GM23338 (cell line): ENCODE data around the gene MGLL. TPM values are rescaled to one million over a fixed set of nuclear protein-coding genes. Genes with fewer than 3 reads are reported as not detected.

Experiments
- ATAC-seq: fragments of 200-7000 bp; cut with Tn5 transposase; 3 replicates; pipeline ENCODE4 v1.9.1; 2020
- DNase-seq: peaks from one replicate; pipeline ENCODE4 v3.0.0-alpha.2; 2015; ENCODE audit warnings: low spot score
- H2AFZ ChIP-seq: fragments of 200-600 bp; sonication (generic); 2 replicates; pipeline ENCODE4 v1.8.0; 2016; ENCODE audit warnings: antibody characterized with exemption, mild to moderate bottlenecking, moderate library complexity
- H3F3A ChIP-seq: fragments of 200-600 bp; sonication (generic); replicated peaks from 2 replicates; pipeline ENCODE4 v1.8.0; 2017; ENCODE audit warnings: antibody characterized with exemption, mixed run types, low read depth
- H3K27ac ChIP-seq: fragments of 200-600 bp; sonication (generic); 2 replicates; pipeline ENCODE4 v1.6.1; 2016; ENCODE audit warnings: low read depth
- H3K27me3 ChIP-seq: fragments of 200-600 bp; sonication (generic); 2 replicates; pipeline ENCODE4 v1.8.0; 2016; ENCODE audit warnings: mild to moderate bottlenecking, mixed run types, moderate library complexity; ENCODE audit not compliant: insufficient read depth
- H3K36me3 ChIP-seq: fragments of 200-600 bp; sonication (generic); 2 replicates; pipeline ENCODE4 v1.8.0; 2016; ENCODE audit warnings: mild to moderate bottlenecking; ENCODE audit not compliant: insufficient read depth
- H3K4me1 ChIP-seq: fragments of 200-600 bp; sonication (generic); 2 replicates; pipeline ENCODE4 v1.8.0; 2016; ENCODE audit warnings: mild to moderate bottlenecking, moderate library complexity; ENCODE audit not compliant: insufficient read depth
- H3K4me2 ChIP-seq: fragments of 200-600 bp; sonication (generic); 2 replicates; pipeline ENCODE4 v1.7.1; 2017; ENCODE audit warnings: mixed run types
- H3K4me3 ChIP-seq: fragments of 200-600 bp; sonication (generic); 2 replicates; pipeline ENCODE4 v1.6.1; 2016; ENCODE audit warnings: mixed run types
- H3K79me2 ChIP-seq: fragments of 200-600 bp; sonication (generic); replicated peaks from 2 replicates; pipeline ENCODE4 v1.8.0; 2017; ENCODE audit warnings: mild to moderate bottlenecking; ENCODE audit not compliant: insufficient read depth
- H3K9me2 ChIP-seq: fragments of 200-600 bp; sonication (generic); 2 replicates; pipeline ENCODE4 v1.8.0; 2017; ENCODE audit not compliant: insufficient read depth
- H4K20me1 ChIP-seq: fragments of 200-600 bp; sonication (generic); replicated peaks from 2 replicates; pipeline ENCODE4 v1.8.0; 2017; ENCODE audit warnings: mild to moderate bottlenecking; ENCODE audit not compliant: insufficient read depth
- H3K27ac Mint-ChIP-seq: 2 replicates; pipeline ENCODE4 v1.8.0; 2020; ENCODE audit warnings: inconsistent platforms, mild to moderate bottlenecking, moderate library complexity, mixed read lengths
- H3K27me3 Mint-ChIP-seq: 3 replicates; pipeline ENCODE4 v1.8.0; 2022; ENCODE audit warnings: low read depth, mild to moderate bottlenecking, moderate library complexity, mixed read lengths, inconsistent platforms; ENCODE audit not compliant: insufficient read depth, poor library complexity
- H3K36me3 Mint-ChIP-seq: 3 replicates; pipeline ENCODE4 v1.8.0; 2021; ENCODE audit warnings: low read depth, mild to moderate bottlenecking, inconsistent platforms, moderate library complexity, mixed read lengths
- H3K4me1 Mint-ChIP-seq: 3 replicates; pipeline ENCODE4 v1.8.0; 2020; ENCODE audit warnings: mild to moderate bottlenecking, inconsistent platforms, mixed read lengths
- H3K4me3 Mint-ChIP-seq: 3 replicates; pipeline ENCODE4 v1.8.0; 2021; ENCODE audit warnings: moderate library complexity, mild to moderate bottlenecking, inconsistent platforms, mixed read lengths
- H3K9me3 Mint-ChIP-seq: 3 replicates; pipeline ENCODE4 v1.8.0; 2020; ENCODE audit warnings: moderate library complexity, mild to moderate bottlenecking, inconsistent platforms, mixed read lengths
- CREB1 ChIP-seq: fragments of 250-450 bp; sonication (Bioruptor Pico); IDR thresholded peaks from 2 replicates; pipeline ENCODE4 v1.5.0; 2020; ENCODE audit warnings: low read depth, mild to moderate bottlenecking, moderate library complexity
- CTCF ChIP-seq, 2 experiments: fragments of 200-600 bp in 1 of 2; sonication (generic) in 1 of 2; conservative IDR thresholded peaks; 2 replicates each; pipeline versions ENCODE4 v1.5.1 to v1.6.1; 2016 to 2017; ENCODE audit warnings: antibody characterized with exemption in 2 of 2, low read depth in 2 of 2, mild to moderate bottlenecking in 2 of 2, moderate library complexity in 1 of 2
- ETS1 ChIP-seq: IDR thresholded peaks from 2 replicates; pipeline ENCODE4 v1.6.1; 2016; ENCODE audit warnings: antibody characterized with exemption
- EZH2 ChIP-seq: fragments of 200-600 bp; sonication (generic); IDR thresholded peaks from one replicate; pipeline ENCODE4 v1.8.0; 2017; ENCODE audit warnings: antibody characterized with exemption, mild to moderate bottlenecking, low read depth; ENCODE audit not compliant: unreplicated experiment
- EZH2phosphoT487 ChIP-seq: fragments of 200-600 bp; sonication (generic); IDR thresholded peaks from one replicate; pipeline ENCODE4 v1.8.1; 2018; ENCODE audit warnings: antibody characterized with exemption; ENCODE audit not compliant: unreplicated experiment
- JUNB ChIP-seq: IDR thresholded peaks from one replicate; pipeline ENCODE4 v1.6.1; 2016; ENCODE audit warnings: antibody characterized with exemption; ENCODE audit not compliant: unreplicated experiment
- NANOG ChIP-seq: IDR thresholded peaks from 2 replicates; pipeline ENCODE4 v1.6.1; 2016; ENCODE audit warnings: antibody characterized with exemption, borderline replicate concordance
- POLR2AphosphoS5 ChIP-seq: IDR thresholded peaks from 2 replicates; pipeline ENCODE4 v1.6.1; 2016; ENCODE audit warnings: antibody characterized with exemption, low read depth
- REST ChIP-seq: IDR thresholded peaks from one replicate; pipeline ENCODE4 v1.6.1; 2018; ENCODE audit warnings: antibody characterized with exemption; ENCODE audit not compliant: unreplicated experiment
- STAT1 ChIP-seq: IDR thresholded peaks from one replicate; pipeline ENCODE4 v1.6.1; 2016; ENCODE audit warnings: antibody characterized with exemption; ENCODE audit not compliant: unreplicated experiment
- ZNF114 ChIP-seq: fragments of 250-450 bp; sonication (Bioruptor Pico); IDR thresholded peaks from 2 replicates; pipeline ENCODE4 v1.5.0; 2020; ENCODE audit warnings: mild to moderate bottlenecking, moderate library complexity
- ZNF331 ChIP-seq: fragments of 250-450 bp; sonication (Bioruptor Pico); IDR thresholded peaks from 2 replicates; pipeline ENCODE4 v1.5.0; 2020; ENCODE audit warnings: low read depth, mild to moderate bottlenecking, moderate library complexity
- polyA plus RNA-seq: library from polyadenylated mRNA; unstranded; fragments of >200 nt; fragmentation: Nextera tagmentation; extraction: Ambion mirVana; gene quantifications from 2 replicates; pipeline ENCODE4 v1.2.1, GENCODE V29; 2016
- total RNA-seq: library from RNA; depleted of rRNA; stranded (reverse); fragments of >200 nt; shearing (Covaris generic); gene quantifications from 2 replicates; pipeline ENCODE4 v1.2.3, GENCODE V29; 2014

The MGLL gene
- total and polyA plus RNA-seq, 2 experiments from 2014 or later: 0.71 to 0.83 TPM

GRCh38 chr3:127753338-127753737 lies 69.0 kb downstream of the MGLL start:
- H3K4me3 Mint-ChIP-seq: no peak overlapping the region
- H3K36me3 ChIP-seq: no peaks in the 10 kb centered on the region
- no peak for ATAC-seq
- H3K36me3 Mint-ChIP-seq: no peaks in the 10 kb centered on the region
- H3K4me1 ChIP-seq: no peaks in the 10 kb centered on the region
- H3K79me2 ChIP-seq: no peaks in the 10 kb centered on the region
- no peak overlapping the region for H3K27ac Mint-ChIP-seq
- no peak overlapping the region for H3K4me3 ChIP-seq
- no peak overlapping the region for H3K27ac ChIP-seq
- no peaks in the 10 kb centered on the region; the same call in 2 of the 3 replicates for H3K9me3 Mint-ChIP-seq
- H2AFZ ChIP-seq: no peak overlapping the region
- no peaks in the 10 kb centered on the region for H4K20me1 ChIP-seq
- TF ChIP-seq JUNB (no peak), ZNF114 (no peak), EZH2phosphoT487 (no peak), POLR2AphosphoS5 (no peak), ETS1 (no peak), STAT1 (no peak), CTCF (conservative IDR thresholded peaks at IDR 0.05; ENCODE audit: low read depth in 2 of 2) (no peak), ZNF331 (no peak)
- peaks cover 6% of the 10 kb centered on the region for H3K27me3 Mint-ChIP-seq
- H3K4me2 ChIP-seq: no peak overlapping the region
- DNase-seq: no peak
- H3K27me3 ChIP-seq: no peaks in the 10 kb centered on the region
- no peaks in the 10 kb centered on the region for H3K9me2 ChIP-seq
- no peaks in the 10 kb centered on the region for H3F3A ChIP-seq
- peaks cover 11% of the 10 kb centered on the region for H3K4me1 Mint-ChIP-seq

GRCh38 chr3:127751782-127752181 lies 70.5 kb downstream of the MGLL start:
- no peaks in the 10 kb centered on the region for H3K27me3 ChIP-seq
- H3K9me2 ChIP-seq: no peaks in the 10 kb centered on the region
- no peak overlapping the region for H3K27ac ChIP-seq
- H2AFZ ChIP-seq: no peak overlapping the region
- ATAC-seq: no peak
- Mint-ChIP-seq H3K9me3 (no peaks in the 10 kb centered on the region; the same call in 2 of the 3 replicates), H3K27me3 (peaks cover 9% of the 10 kb centered on the region), H3K4me3 (no peak overlapping the region), H3K27ac (no peak overlapping the region), H3K36me3 (no peaks in the 10 kb centered on the region), H3K4me1 (peaks cover 11% of the 10 kb centered on the region)
- DNase-seq: no peak
- no peak overlapping the region for H3K4me2 ChIP-seq
- H3K36me3 ChIP-seq: no peaks in the 10 kb centered on the region
- no peak overlapping the region for H3K4me3 ChIP-seq
- no peaks in the 10 kb centered on the region for H3K4me1 ChIP-seq
- no peaks in the 10 kb centered on the region for H3F3A ChIP-seq
- no peaks in the 10 kb centered on the region for H3K79me2 ChIP-seq
- H4K20me1 ChIP-seq: no peaks in the 10 kb centered on the region
- no peak for TF ChIP-seq EZH2
- no peak for TF ChIP-seq NANOG
- TF ChIP-seq ZNF331: no peak
- no peak for TF ChIP-seq POLR2AphosphoS5
- no peak for TF ChIP-seq STAT1
- no peak for TF ChIP-seq EZH2phosphoT487
- no peak for TF ChIP-seq CREB1
- no peak for TF ChIP-seq JUNB
- TF ChIP-seq ETS1: no peak
- TF ChIP-seq REST: no peak
